ENCODE measurements around the gene KIF26A. TPM values are rescaled to one million over a fixed set of nuclear protein-coding genes. Genes with fewer than 3 reads are reported as not detected.

KIF26A gene
- total RNA-seq, 1 experiment from 2014 or later: 5.5 TPM

GRCh38 chr14:104140213-104140462 is 1.8 kb downstream of the KIF26A start:
- intact Hi-C loops (cut with micrococcal nuclease; ENCODE audit: unreplicated experiment): no loop called here
- TF ChIP-seq CTCF (IDR thresholded peaks at IDR 0.05; ENCODE audit: insufficient read depth in 1 of 2, low read depth in 1 of 2, low read length in 1 of 2, severe bottlenecking in 1 of 2, unreplicated experiment in 1 of 2): no peak
- Mint-ChIP-seq H3K27ac (ENCODE audit: unreplicated experiment) (no peak overlapping the region), H3K9me3 (ENCODE audit: unreplicated experiment) (no peaks in the 10 kb centered on the region), H3K4me3 (ENCODE audit: unreplicated experiment) (no peak overlapping the region), H3K27me3 (ENCODE audit: insufficient read depth, unreplicated experiment) (peaks cover 12% of the 10 kb centered on the region), H3K36me3 (ENCODE audit: insufficient read depth, unreplicated experiment) (no peaks in the 10 kb centered on the region), H3K4me1 (ENCODE audit: low read depth, unreplicated experiment) (no peaks in the 10 kb centered on the region)
- Histone ChIP-seq H3K27me3 (replicated peaks; ENCODE audit: control insufficient read depth, insufficient read depth, low read length) (peaks cover 5% of the 10 kb centered on the region; the same call in 1 of the 2 replicates), H3K4me3 (ENCODE audit: low read depth, low read length) (no peak overlapping the region), H3K36me3 (ENCODE audit: control insufficient read depth, insufficient read depth, low read length) (no peaks in the 10 kb centered on the region), H3K4me1 (peaks cover 15% of the 10 kb centered on the region), H3K9me3 (no peaks in the 10 kb centered on the region)
- no peak for DNase-seq
- CTCF ChIA-PET: no interaction called here
- no TSS peak for BruUV-seq (replicated peaks)
- POLR2A ChIA-PET: no interaction called here

- Mint-ChIP-seq H3K9me3 (ENCODE audit: unreplicated experiment) (no peaks in the 10 kb centered on the region), H3K27me3 (ENCODE audit: insufficient read depth, unreplicated experiment) (peaks cover 12% of the 10 kb centered on the region), H3K27ac (ENCODE audit: unreplicated experiment) (no peak overlapping the region), H3K36me3 (ENCODE audit: insufficient read depth, unreplicated experiment) (no peaks in the 10 kb centered on the region), H3K4me3 (ENCODE audit: unreplicated experiment) (no peak overlapping the region), H3K4me1 (ENCODE audit: low read depth, unreplicated experiment) (no peaks in the 10 kb centered on the region)
- DNase-seq: no peak
- intact Hi-C loops (cut with micrococcal nuclease; ENCODE audit: unreplicated experiment): no loop called here
- Histone ChIP-seq H3K4me1 (peaks cover 10% of the 10 kb centered on the region), H3K4me3 (ENCODE audit: low read depth, low read length) (no peak overlapping the region), H3K27me3 (replicated peaks; ENCODE audit: control insufficient read depth, insufficient read depth, low read length) (peaks cover 5% of the 10 kb centered on the region; the same call in 1 of the 2 replicates), H3K36me3 (ENCODE audit: control insufficient read depth, insufficient read depth, low read length) (no peaks in the 10 kb centered on the region), H3K9me3 (no peaks in the 10 kb centered on the region)
- no TSS peak for BruUV-seq (replicated peaks)
- no peak for TF ChIP-seq CTCF (IDR thresholded peaks at IDR 0.05; ENCODE audit: insufficient read depth in 1 of 2, low read depth in 1 of 2, low read length in 1 of 2, severe bottlenecking in 1 of 2, unreplicated experiment in 1 of 2)
- POLR2A ChIA-PET: no interaction called here
- CTCF ChIA-PET: no interaction called here
Measured at GRCh38 chr14:104140463-104141331, 2.3 kb downstream of the KIF26A start.

- intact Hi-C loops (cut with micrococcal nuclease; ENCODE audit: unreplicated experiment): no loop called here
- BruUV-seq (replicated peaks): no TSS peak
- Mint-ChIP-seq H3K4me3 (ENCODE audit: unreplicated experiment) (no peak overlapping the region), H3K4me1 (ENCODE audit: low read depth, unreplicated experiment) (no peaks in the 10 kb centered on the region), H3K9me3 (ENCODE audit: unreplicated experiment) (no peaks in the 10 kb centered on the region), H3K27ac (ENCODE audit: unreplicated experiment) (no peak overlapping the region), H3K36me3 (ENCODE audit: insufficient read depth, unreplicated experiment) (no peaks in the 10 kb centered on the region), H3K27me3 (ENCODE audit: insufficient read depth, unreplicated experiment) (peaks cover 17% of the 10 kb centered on the region)
- DNase-seq: no peak
- H3K4me1 ChIP-seq: peaks cover 5% of the 10 kb centered on the region; the same call in 1 of the 2 replicates
- H3K27me3 ChIP-seq (replicated peaks; ENCODE audit: control insufficient read depth, insufficient read depth, low read length): peaks cover 2% of the 10 kb centered on the region; the same call in 1 of the 2 replicates
- TF ChIP-seq CTCF (IDR thresholded peaks at IDR 0.05; ENCODE audit: insufficient read depth in 1 of 2, low read depth in 1 of 2, low read length in 1 of 2, severe bottlenecking in 1 of 2, unreplicated experiment in 1 of 2): no peak
- H3K36me3 ChIP-seq (ENCODE audit: control insufficient read depth, insufficient read depth, low read length): no peaks in the 10 kb centered on the region
- CTCF ChIA-PET: no interaction called here
- no peak overlapping the region for H3K4me3 ChIP-seq (ENCODE audit: low read depth, low read length)
- POLR2A ChIA-PET: no interaction called here
- no peaks in the 10 kb centered on the region for H3K9me3 ChIP-seq
Measured at GRCh38 chr14:104141621-104142091, 3.3 kb downstream of the KIF26A start.
